Cerebellar nuclear complex (tissue), 1 donor: ENCODE data around the gene HOXC6.

ENCODE experiments used
- DNase-seq, 2 experiments: peaks; one replicate each; lab custom pipeline; 2025; lab: John Stamatoyannopoulos, UW

Gene HOXC6

DNA sequence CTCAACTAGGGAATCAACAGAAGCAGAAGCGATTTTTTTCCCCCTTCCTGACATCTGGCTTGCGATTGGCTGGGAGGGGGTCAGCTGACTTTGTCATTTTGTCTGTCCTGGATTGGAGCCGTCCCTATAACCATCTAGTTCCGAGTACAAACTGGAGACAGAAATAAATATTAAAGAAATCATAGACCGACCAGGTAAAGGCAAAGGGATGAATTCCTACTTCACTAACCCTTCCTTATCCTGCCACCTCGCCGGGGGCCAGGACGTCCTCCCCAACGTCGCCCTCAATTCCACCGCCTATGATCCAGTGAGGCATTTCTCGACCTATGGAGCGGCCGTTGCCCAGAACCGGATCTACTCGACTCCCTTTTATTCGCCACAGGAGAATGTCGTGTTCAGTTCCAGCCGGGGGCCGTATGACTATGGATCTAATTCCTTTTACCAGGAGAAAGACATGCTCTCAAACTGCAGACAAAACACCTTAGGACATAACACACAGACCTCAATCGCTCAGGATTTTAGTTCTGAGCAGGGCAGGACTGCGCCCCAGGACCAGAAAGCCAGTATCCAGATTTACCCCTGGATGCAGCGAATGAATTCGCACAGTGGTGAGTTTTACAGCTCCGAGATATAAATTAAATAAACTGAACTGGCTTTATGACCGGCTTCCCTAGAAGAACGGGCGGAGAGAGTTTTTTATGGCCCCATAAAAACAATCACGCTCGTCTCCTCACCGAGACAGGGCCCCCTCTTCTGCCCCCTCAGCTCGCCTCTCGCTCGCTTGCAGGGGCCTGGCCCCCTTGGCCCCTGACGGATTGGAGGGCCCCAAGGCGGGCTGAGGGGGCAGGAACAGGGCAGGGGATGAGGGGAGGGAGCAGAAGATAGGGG lies at the start of gene HOXC6:
Gene HOXC6 (plus strand): TSS at position 127 of the 888 bp plus-strand sequence. CDS start 82 bp downstream, at position 209.
- DNase-seq: no peak

DNA sequence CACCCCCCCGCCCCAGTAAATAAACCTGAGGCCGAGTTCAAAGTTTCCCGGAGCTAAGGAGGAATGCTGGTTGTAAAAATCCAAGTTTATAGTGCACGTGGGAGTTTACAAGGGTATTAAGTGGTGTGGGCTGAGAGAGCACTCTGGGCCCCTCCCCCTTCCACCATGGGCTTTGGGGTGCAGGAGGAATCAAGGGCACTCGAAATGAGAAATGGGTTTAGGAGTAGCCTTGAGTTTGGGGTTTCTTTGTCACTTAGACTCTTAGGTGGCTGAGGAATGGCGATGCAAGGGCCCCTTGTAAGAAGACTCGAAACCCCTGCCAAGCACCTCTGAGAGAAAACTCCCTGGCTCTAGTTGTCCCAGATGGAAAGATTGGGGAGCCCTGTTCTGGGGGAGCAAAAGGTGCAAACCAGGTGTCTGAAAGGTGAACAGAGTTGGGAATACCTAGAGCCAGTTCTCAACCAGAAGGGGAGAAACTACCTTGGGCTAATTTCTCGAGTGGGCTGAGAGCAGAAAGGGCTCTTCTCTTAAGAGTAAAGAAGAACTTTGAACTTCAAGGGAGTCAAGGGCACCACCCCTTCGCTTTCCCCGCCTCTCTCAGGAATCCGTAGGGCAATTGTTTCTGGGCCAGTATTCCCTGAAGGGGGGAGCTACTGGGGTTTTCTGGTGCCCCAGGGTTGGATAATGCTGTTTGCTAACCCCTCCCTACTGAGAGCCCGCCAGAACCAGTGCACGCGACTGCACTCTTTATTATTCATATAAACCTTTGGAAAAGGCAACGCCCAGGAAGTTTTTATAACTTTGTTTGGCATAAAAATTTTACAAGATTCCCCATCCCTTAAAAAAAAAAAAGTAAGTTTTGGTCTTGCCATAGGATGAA lies 49.5 kb upstream of the HOXC6 start:
- no peak for DNase-seq

DNA sequence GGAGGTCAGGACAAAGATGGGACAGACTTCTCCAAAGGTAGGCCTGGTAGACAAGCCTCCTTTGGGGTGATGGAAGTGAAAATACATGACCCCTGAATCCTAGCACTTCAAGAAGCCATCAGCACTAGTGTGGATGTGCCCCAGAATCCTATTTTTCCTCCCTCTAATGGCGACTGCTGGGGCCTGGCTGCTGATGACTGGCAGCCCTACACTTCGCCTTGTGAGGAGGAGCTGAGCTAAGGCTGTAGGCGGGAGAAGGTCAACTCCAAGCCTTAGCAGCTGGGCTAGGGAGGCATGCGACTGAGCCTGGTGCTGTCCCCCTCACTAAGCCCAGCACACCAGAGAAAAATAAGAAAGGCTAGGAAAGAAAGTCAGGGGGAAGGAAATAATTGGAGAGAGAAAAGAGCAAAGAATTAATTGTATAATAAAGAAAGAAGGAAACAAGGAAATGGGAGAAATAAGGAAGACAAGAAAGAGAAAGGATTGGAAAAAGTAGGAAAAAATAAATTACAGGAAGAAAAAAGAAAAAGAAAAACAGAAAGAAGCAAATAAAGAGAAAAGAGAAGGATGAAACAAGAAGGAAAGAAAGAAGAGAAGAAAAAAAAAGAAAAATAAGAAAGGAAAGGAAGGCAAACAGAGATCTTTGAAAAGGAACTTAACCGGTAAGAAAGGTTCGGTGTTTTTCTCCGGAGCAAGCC lies 48.0 kb upstream of the HOXC6 start:
- DNase-seq: no peak

DNA sequence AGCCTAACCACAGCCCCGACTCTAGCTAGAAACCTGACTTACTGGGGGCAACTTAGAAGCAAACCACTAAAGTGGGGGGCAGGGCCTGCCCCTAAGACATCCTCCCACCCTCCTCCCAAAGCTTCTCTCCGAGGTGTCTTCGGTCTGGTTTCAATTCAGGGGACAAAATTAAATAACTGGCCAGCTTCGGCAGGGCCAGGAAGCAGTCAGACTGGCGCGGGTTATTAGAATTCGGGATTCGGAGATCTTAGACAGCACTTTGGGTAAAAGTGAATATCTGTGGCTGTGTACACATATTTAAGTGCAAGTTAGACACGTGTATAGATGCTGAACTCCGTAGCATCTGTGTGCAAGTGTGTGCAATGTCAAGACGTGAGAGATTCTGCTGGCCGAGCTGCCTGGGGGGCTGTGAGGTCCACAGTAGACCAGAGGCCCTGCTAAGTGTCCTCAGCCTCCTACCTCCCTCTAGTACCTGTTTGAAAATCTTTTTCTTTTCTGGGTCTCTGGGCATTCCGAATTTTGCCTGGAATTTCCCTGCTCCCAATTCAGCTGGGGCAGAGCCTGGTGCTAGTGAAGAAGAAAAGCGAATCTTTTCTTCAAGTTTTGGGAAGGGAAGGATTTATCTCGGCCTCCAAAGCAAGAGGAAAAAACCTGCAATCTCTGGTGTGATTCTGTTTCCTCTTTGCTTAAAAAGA lies 47.3 kb upstream of the HOXC6 start:
- no peak for DNase-seq

DNA sequence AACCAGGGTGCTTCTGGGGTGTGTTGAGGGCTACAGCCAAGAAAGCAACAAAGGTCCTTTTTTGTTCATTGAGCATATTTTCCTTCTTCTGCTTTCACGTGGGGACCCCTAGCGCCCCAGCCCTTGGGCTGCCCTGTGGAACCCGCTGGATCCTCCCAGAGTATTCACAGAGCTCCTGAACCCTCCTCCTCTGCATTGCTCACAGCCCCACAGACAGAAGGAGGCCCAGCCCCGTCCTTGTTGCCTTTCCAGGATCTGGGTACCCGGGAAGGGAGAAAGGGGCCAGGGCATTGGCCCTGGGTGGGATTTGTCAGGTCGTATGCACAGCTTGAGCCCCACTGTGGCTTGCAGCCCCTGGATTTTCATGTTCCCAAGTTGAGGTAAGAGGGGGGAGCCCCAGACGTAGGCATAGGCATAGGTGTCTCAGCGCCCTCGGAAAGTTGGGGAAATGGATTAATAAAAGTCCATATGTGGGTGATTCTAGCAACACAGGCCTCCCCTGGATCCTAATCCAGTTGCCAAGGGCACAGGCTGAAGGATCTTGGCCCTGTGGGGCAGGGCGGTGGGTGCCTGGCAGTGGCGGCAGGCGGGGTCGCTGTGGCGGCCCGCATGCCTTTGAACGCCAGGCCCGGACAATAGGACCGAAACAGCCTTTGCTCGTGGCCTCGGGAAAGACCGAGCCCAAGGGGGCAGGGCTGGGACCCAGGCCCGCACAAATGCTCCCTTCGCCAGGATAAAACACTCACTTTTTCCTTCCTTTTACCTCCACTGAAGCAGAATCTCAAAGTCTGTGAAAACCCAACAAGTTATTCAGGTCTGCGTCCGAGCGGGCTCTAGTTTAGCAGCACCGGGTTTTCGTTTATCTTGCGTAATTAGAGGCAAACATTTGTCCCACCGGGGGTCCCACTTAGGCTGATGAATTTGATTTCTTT lies 46.3 kb upstream of the HOXC6 start:
- no peak for DNase-seq

DNA sequence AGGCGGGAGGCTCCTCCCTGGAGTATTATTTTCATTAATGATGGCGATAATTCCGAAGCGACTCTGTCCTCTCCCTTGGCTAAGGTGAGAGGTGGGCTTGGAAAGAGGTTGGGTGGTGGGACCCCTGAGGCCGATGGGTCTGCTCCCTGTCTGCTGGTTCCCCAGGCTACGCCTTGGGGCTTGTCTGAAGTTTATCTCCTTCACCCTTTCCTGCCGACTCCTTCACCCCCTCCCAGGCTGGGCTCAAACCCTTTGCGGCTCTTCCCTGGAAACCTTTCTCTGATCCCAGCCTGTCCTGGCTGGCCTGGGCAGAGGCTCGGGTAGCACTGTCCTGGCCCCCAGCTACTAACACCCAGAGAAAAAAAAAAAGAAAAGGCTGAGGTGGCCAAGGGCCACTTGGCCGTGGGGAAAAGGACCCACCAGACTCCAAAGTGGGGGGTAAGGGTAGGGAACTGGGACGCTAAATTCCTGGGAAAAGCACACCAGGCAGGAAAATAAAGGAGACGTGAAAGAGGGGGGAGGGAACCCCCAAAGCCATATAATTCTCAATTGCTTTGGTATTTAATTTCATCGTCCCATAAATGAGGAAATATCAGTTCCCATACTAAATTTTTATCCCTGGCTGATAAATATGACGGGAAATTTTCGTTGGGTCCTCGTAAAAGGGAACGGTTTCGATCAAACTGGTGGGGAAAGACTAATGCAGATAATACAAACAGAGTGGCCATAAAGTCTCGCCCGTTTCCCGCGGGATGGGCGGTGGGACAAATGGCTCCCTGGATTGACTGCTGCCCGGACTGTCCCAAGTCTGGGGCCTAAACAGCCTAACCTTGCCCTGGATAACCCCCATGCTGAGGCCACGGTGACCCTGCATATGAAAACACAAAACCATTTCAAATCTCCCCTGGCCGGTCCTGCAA lies 45.3 kb upstream of the HOXC6 start:
- DNase-seq: no peak

DNA sequence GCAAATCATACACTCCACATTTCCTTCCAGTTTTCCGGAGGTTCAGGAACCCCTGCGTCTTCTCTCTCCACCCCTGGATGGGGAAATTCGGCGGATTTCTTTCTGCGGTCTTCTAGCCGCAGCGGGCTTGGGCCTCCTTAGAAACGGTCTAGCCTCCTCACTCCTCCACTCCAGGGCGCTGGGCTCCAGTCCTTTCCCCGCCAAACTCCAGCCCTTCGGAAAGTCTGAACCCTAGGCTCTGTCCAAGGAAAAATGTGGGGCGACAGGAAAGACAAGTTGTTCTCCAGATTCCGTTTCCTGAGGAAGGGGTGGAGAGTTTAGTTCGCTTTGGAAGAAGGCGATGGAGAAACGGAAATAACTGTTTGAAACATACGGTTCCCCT lies 44.7 kb upstream of the HOXC6 start:
- no peak for DNase-seq

DNA sequence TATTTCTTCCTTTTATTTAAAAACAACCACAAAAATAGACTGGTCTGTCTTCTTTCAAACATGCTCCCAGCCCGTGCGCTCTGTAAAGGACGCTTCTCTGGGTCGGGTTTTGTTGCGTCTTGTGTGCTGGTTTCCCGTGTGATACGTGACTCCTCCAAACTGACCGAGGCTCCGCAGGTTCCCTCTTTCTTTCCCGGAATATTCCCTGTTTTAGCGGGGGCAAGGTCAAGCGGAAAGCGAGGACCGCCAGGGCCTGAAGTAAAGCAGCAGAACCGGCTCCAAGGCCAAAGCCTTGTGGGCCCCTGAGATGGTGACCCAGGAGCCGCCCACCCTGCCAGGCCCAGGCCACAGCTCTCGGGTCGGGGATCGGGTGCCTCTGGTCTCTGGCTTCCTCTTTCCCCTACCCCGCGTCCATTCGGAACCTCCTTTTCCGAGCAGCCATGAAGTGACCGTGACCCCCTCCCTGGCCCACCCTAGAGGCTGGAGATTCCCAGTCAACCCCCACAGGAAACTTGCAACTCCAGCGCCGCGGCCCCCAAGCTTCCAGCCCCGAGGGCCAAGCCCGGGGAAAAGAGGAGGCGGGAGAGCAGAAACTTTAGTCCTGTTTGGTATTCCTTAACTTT lies 44.2 kb upstream of the HOXC6 start:
- DNase-seq: no peak

DNA sequence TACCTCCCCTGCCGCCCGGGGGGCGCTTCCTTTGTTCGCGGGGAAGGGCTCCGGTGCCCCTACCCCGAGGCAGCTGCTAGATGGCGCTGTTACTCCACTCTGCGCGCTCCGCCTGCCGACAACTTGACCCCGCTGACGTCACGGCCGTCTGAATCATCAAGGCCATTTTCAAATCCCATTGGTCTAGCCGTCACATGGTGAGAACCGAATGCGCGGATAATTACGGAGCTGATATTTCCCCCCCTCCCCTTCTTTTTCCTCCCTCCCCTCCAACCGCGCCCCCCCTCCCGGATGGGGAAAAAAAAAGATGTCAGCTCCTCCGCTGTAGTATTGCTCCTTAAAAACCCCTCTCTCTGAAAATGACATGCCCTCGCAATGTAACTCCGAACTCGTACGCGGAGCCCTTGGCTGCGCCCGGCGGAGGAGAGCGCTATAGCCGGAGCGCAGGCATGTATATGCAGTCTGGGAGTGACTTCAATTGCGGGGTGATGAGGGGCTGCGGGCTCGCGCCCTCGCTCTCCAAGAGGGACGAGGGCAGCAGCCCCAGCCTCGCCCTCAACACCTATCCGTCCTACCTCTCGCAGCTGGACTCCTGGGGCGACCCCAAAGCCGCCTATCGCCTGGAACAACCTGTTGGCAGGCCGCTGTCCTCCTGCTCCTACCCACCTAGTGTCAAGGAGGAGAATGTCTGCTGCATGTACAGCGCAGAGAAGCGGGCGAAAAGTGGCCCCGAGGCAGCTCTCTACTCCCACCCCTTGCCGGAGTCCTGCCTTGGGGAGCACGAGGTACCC lies 43.1 kb upstream of the HOXC6 start, which contains the start of gene HOXC10:
Gene HOXC10 (plus strand): TSS at position 246 of the 791 bp plus-strand sequence. CDS start 114 bp downstream, at position 360.
- no peak for DNase-seq

DNA sequence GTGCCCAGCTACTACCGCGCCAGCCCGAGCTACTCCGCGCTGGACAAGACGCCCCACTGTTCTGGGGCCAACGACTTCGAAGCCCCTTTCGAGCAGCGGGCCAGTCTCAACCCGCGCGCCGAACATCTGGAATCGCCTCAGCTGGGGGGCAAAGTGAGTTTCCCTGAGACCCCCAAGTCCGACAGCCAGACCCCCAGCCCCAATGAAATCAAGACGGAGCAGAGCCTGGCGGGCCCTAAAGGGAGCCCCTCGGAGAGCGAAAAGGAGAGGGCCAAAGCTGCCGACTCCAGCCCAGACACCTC lies 42.6 kb upstream of the HOXC6 start:
- no peak for DNase-seq

DNA sequence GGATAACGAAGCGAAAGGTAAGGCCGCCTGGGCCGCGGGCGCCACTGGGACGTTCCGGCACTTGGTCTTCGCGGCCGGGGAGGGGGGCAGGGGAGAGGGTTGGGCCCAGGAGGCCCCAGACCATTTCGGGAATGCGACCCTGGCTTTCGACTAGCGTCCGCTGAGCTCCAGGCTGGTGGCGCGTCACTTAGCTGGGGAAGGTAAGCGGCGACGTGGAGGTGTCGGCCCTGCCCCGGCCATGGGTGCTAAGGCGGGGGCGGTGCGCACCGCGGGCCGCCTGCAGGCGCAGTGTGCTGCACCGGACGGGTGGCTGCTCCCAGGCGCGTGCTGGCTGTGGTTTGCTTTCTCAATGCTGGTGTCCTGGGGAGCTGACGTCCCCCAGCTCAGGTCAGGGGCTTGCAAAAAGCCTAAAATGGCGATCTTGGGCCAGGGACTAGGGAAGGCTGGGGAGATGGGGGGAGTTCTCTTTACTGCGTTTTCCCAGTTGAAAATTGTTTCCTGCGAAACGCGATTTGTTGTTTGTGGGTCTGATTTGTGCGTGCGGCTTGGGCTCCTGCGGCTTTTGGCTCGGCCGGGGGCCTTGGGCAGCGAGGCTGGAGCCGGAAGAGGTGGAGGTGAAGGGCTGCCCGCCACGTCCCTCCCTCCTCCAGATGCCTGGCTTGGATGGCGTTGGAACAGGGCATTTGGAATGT lies 42.1 kb upstream of the HOXC6 start:
- no peak for DNase-seq

DNA sequence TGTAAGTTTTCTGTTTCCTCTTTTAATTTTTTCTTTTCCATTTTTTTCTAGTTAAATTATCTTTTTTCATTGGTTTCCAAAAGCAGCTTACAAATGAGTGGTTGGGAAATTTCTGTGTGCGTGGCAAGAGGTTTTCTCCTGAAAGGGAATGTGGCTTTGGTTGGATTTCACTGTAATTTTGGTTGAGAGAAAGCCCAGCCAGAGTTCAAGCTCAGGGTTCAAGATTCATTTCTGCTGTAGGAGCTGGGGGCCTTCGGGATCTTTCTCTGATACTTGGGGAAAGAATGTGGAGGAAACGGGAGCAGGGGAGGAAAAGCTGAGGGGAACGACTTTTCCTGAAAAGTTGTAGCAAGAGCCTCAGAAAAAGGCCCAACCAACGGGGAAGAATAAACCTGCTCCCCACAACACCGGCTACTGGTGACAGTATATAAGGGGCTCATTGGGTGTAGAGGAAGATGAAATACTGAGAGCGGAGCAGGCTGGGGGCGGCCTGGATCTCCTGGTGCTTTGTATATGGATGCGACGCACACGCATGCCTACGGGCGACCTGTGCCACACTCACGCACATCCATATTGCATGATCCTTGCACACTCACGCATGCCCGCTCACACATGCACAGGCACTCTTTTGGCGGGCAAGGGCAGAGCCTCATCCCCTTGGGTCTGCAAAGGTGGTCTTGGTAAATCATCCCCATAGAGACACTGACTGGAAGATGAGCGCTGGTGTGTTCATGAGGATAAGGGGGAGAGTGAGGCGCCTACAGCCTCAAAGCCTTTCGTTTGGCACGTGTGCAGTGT lies 41.4 kb upstream of the HOXC6 start:
- DNase-seq: no peak

DNA sequence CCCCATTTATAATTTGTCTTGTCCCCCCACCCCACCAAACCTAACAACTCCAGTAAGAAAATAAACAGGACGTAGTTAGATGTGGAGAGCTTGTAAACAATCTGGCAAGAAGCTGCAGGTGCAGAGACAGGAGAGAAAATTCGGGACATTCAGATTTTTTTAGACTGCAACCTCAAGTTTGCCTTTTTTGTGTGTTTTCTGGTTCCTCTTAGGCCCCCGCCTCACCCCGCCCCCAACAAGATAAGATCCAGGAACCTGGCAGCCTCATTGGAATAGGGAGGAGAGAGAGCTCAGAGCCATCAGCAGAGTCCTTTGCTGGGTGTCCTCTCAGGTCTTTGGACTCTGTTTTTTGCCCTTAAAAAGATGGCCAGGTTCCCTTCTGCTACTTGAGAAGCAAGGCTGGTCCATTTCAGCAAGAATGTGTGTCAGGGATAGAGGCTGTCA lies 40.4 kb upstream of the HOXC6 start:
- DNase-seq: no peak

DNA sequence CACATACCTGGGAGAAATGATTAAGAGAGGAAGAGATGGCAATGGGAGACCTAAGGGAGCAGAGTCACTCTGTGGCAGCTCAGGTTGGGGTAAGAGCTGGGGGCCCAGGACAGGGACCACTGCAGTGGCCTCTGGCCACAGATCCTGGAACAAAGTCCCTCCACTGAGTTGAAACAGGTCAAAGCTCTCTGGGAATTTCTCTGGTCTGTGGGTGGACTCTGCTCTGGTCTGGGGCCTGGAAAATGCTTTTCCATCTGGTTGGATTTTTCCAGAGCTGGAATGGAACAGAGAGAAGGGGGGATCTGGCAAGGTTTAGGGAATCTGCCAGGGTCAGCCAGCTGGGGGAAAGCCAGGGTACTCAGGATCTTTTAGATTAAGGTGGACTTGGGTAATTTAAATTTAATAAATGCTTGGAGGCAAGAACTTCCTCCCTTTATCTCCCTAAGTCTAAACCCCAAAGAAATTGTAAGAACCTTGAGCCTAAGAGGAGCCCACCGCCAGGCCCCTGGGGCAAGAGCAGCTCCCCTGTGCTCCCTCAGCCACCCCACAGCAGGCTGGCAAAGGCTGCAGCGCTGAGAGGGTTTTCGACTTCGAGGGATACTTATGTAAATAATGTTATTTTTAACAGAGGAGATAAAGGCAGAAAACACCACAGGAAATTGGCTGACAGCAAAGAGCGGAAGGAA lies 39.6 kb upstream of the HOXC6 start:
- no peak for DNase-seq

DNA sequence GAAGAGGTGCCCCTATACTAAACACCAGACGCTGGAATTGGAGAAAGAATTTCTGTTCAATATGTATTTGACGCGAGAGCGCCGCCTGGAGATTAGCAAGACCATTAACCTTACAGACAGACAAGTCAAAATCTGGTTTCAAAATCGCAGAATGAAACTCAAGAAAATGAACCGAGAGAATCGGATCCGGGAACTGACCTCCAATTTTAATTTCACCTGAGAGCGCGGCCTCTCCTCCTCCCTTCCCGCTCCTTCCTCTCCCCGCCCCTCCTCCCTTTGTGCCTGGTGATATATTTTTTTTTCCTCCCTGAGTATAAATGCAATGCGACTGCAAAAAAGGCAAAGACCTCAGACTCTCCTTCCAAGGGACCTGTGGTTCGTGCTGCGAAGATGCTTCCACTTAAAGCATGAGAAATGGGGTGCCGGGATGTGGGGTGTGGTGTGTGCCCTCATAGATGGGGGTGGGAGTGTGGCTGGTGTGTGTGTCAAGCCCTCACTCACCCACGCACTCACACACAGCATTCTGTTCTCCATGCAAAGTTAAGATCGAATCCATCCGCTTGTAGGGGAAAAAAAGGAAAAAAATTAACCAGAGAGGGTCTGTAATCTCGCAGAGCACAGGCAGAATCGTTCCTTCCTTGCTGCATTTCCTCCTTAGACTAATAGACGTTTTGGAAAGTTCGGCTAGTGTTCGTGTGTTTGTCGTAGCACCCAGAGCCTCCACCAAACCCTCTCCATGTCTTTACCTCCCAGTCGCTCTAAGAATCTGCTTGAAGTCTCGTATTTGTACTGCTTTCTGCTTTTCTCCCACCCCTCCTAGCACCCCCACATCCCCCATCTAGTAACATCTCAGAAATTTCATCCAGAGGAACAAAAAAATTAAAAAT lies 38.8 kb upstream of the HOXC6 start:
- DNase-seq: no peak
